ENCODE measurements around the gene BCO2. TPM values are rescaled to one million over a fixed set of nuclear protein-coding genes. Genes with fewer than 3 reads are reported as not detected.
"Not testable (repeated sequence)": the region's sequence is repeated elsewhere in the genome, so short reads cannot be mapped to it uniquely, and the experiment has no call there.

The BCO2 gene
- total RNA-seq, 2 experiments from 2014 or later = 0.63 to 0.75 TPM

DNA sequence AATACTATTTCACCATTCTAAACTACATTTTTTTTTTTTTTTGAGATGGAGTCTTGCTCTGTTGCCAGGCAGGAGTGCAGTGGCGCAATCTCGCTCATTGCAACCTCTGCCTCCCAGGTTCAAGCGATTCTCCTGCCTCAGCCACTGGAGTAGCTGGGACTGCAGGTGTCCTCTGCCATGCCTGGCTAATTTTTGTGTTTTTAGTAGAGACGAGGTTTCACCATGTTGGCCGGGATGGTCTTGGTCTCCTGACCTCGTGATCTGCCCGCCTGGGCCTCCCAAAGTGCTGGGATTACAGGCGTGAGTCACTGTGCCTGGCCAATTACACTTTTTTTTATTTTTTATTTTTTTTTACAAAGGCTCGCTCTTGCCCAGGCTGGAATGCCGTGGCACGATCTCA, 19.8 kb downstream of the BCO2 start:
- POLR2A ChIA-PET; H3K4me1 Mint-ChIP-seq; DNase-seq; ATAC-seq; H3K4me3 Mint-ChIP-seq; H3K27me3 Mint-ChIP-seq; H3K27ac Mint-ChIP-seq; H3K36me3 Mint-ChIP-seq (ENCODE audit: low read depth); H3K9me3 Mint-ChIP-seq (ENCODE audit: low read depth); intact Hi-C loops (cut with DNase I, micrococcal nuclease): not testable (repeated sequence)
- CTCF ChIA-PET = interaction anchor here (0.6 kb wide), 1 partner anchor 9 kb away, joined by 3 read pairs; no protein-coding TSS in a partner anchor

GRCh38 chr11:112195951-112196351, 20.6 kb downstream of the BCO2 start:
- no peak overlapping the region for H3K4me3 Mint-ChIP-seq
- ATAC-seq (no peak), DNase-seq (no peak)
- no peaks in the 10 kb centered on the region for H3K9me3 Mint-ChIP-seq (ENCODE audit: low read depth)
- POLR2A ChIA-PET = no interaction called here
- no peaks in the 10 kb centered on the region for H3K27me3 Mint-ChIP-seq
- no peaks in the 10 kb centered on the region for H3K36me3 Mint-ChIP-seq (ENCODE audit: low read depth)
- peaks cover 2% of the 10 kb centered on the region for H3K4me1 Mint-ChIP-seq
- H3K27ac Mint-ChIP-seq = no peak overlapping the region
- intact Hi-C loops (cut with DNase I, micrococcal nuclease) = no loop called here
- CTCF ChIA-PET = no interaction called here

- no peaks in the 10 kb centered on the region for H3K9me3 Mint-ChIP-seq (ENCODE audit: low read depth)
- H3K27me3 Mint-ChIP-seq = no peaks in the 10 kb centered on the region
- DNase-seq (no peak), ATAC-seq (no peak)
- no peak overlapping the region for H3K27ac Mint-ChIP-seq
- peaks cover 2% of the 10 kb centered on the region for H3K4me1 Mint-ChIP-seq
- no peak overlapping the region for H3K4me3 Mint-ChIP-seq
- POLR2A ChIA-PET = no interaction called here
- H3K36me3 Mint-ChIP-seq (ENCODE audit: low read depth) = no peaks in the 10 kb centered on the region
- CTCF ChIA-PET = no interaction called here
- intact Hi-C loops (cut with DNase I, micrococcal nuclease) = no loop called here
These were observed 21.3 kb downstream of the BCO2 start for GRCh38 chr11:112196519-112197087.

DNA sequence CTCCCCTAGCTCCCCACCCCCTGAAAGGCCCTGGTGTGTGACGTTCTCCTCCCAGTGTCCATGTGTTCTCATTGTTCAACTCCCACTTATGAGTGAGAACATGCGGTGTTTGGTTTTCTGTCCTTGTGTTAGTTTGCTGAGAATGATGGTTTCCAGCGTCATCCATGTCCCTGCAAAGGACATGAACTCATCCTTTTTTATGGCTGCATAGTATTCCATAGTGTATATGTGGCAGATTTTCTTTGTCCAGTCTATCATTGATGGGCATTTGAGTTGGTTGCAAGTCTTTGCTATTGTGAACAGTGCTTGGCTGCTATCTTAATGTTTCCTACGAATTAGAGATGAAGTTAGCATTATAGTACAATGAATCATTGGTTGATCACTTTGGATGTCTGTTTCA, 23.8 kb downstream of the BCO2 start:
- H3K4me1 Mint-ChIP-seq; H3K27me3 Mint-ChIP-seq; ATAC-seq; H3K36me3 Mint-ChIP-seq (ENCODE audit: low read depth); intact Hi-C loops (cut with DNase I, micrococcal nuclease); H3K27ac Mint-ChIP-seq; DNase-seq; H3K9me3 Mint-ChIP-seq (ENCODE audit: low read depth); POLR2A ChIA-PET; H3K4me3 Mint-ChIP-seq: not testable (repeated sequence)
- CTCF ChIA-PET = interaction anchor here (1.4 kb wide), 1 partner anchor 13 kb away, joined by 3 read pairs; no protein-coding TSS in a partner anchor

DNA sequence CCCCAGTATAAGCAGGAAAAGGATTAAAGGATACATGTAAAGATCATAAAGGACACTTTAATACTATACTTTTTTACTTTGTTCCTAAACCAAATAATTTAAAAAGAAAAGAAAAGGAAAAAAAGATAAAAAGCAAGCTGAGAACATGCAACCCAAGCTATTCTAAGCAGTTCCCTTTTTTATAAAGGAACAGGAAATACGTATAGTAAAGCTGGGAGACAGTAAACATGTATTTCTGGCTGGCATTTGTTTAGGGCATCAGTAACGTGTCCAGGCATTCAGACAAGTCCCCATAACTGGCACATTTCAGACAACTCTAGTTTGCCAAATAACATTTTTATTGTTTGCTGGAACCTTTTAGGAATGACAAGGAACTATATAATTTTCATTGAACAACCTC, 24.9 kb downstream of the BCO2 start:
- Mint-ChIP-seq H3K27ac (no peak overlapping the region), H3K36me3 (ENCODE audit: low read depth) (no peaks in the 10 kb centered on the region), H3K4me3 (no peak overlapping the region), H3K9me3 (ENCODE audit: low read depth) (no peaks in the 10 kb centered on the region), H3K27me3 (no peaks in the 10 kb centered on the region), H3K4me1 (no peaks in the 10 kb centered on the region)
- no peak for DNase-seq
- CTCF ChIA-PET = interaction anchor here (0.9 kb wide), 1 partner anchor 59 kb away, joined by 3 read pairs; no protein-coding TSS in a partner anchor
- intact Hi-C loops (cut with DNase I, micrococcal nuclease) = no loop called here
- no peak for ATAC-seq
- POLR2A ChIA-PET = no interaction called here

DNA sequence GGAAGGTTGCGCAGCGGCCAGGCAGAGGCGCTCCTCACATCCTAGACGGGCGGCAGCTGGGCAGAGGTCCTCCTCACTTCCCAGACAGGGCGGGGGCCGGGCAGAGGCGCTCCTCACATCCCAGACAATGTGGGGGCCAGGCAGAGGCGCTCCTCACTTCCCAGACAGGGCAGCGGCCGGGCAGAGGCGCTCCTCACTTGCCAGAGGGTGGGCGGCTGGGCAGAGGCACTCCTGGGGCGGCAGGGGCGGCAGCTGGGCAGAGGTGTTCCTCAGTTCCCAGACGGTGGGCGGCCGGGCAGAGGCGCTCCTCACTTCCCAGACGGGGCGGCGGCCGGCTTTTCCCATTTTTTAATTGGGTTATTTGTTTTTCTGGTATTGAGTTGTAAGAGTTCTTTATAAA, 30.8 kb downstream of the BCO2 start:
- ChIA-PET CTCF (interaction anchor here (0.7 to 2.5 kb wide), 2 partner anchors 12 to 13 kb away, joined by 3 to 6 read pairs; no protein-coding TSS in a partner anchor), POLR2A (no interaction called here)
- Mint-ChIP-seq H3K9me3 (ENCODE audit: low read depth) (no peaks in the 10 kb centered on the region), H3K36me3 (ENCODE audit: low read depth) (no peaks in the 10 kb centered on the region), H3K4me3 (no peak overlapping the region), H3K27me3 (peaks cover 4% of the 10 kb centered on the region), H3K4me1 (peaks cover 3% of the 10 kb centered on the region), H3K27ac (no peak overlapping the region)
- intact Hi-C loops (cut with DNase I, micrococcal nuclease) = no loop called here
- DNase-seq (no peak), ATAC-seq (no peak)

DNA sequence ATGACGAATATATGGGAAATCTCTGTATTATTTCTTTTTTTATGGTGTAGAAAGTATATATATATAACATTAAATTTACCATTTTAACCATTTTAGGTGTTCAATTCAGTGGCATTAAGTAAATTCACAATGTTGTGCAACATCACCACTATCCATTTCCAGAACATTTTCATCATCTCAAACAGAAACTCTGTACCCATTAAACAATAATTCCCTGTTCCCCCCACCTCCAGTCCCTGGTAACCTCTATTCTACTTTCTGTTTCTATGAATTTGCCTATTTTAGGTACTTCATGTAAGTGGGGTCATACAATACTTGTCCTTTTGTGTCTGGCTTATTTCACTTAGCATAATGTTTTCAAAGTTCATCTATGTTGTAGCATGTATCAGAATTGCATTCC, 35.6 kb downstream of the BCO2 start:
- ChIA-PET POLR2A (no interaction called here), CTCF (no interaction called here)
- Mint-ChIP-seq H3K4me1 (peaks cover 17% of the 10 kb centered on the region), H3K27me3 (peaks cover 4% of the 10 kb centered on the region), H3K4me3 (no peak overlapping the region), H3K27ac (no peak overlapping the region), H3K36me3 (ENCODE audit: low read depth) (no peaks in the 10 kb centered on the region), H3K9me3 (ENCODE audit: low read depth) (no peaks in the 10 kb centered on the region)
- ATAC-seq (no peak), DNase-seq (no peak)
- intact Hi-C loops (cut with DNase I, micrococcal nuclease) = loop anchor here (1.0 to 10.0 kb wide), 2 partner anchors 15 to 244 kb away; partner anchors contain the start of gene PTS (in 1 of the 2)

GRCh38 chr11:112211536-112211935, 36.2 kb downstream of the BCO2 start:
- H3K4me1 Mint-ChIP-seq = peaks cover 17% of the 10 kb centered on the region
- peaks cover 4% of the 10 kb centered on the region for H3K27me3 Mint-ChIP-seq
- DNase-seq (peak; percentile 24), ATAC-seq (no peak)
- intact Hi-C loops (cut with DNase I, micrococcal nuclease) = loop anchor here (1.0 to 10.0 kb wide), 2 partner anchors 15 to 243 kb away; partner anchors contain the start of gene PTS (in 1 of the 2)
- H3K36me3 Mint-ChIP-seq (ENCODE audit: low read depth) = no peaks in the 10 kb centered on the region
- ChIA-PET POLR2A (interaction anchor here (0.6 kb wide), 1 partner anchor 275 kb away, joined by 3 read pairs; no protein-coding TSS in a partner anchor), CTCF (interaction anchor here (0.7 to 1.2 kb wide), 5 partner anchors 8 to 98 kb away, joined by 3 to 6 read pairs (median 3); no protein-coding TSS in a partner anchor)
- H3K27ac Mint-ChIP-seq = no peak overlapping the region
- H3K9me3 Mint-ChIP-seq (ENCODE audit: low read depth) = no peaks in the 10 kb centered on the region
- no peak overlapping the region for H3K4me3 Mint-ChIP-seq

- POLR2A ChIA-PET = no interaction called here
- Mint-ChIP-seq H3K36me3 (ENCODE audit: low read depth) (no peaks in the 10 kb centered on the region), H3K4me1 (peaks cover 17% of the 10 kb centered on the region), H3K4me3 (no peak overlapping the region), H3K9me3 (ENCODE audit: low read depth) (no peaks in the 10 kb centered on the region), H3K27me3 (peaks cover 4% of the 10 kb centered on the region), H3K27ac (no peak overlapping the region)
- CTCF ChIA-PET = interaction anchor here (0.7 to 1.2 kb wide), 5 partner anchors 7 to 99 kb away, joined by 3 to 6 read pairs (median 3); no protein-coding TSS in a partner anchor
- DNase-seq (no peak), ATAC-seq (no peak)
- intact Hi-C loops (cut with DNase I, micrococcal nuclease) = loop anchor here (10.0 kb wide), 1 partner anchor 243 kb away; no protein-coding TSS in a partner anchor
These were observed 37.0 kb downstream of the BCO2 start for GRCh38 chr11:112212290-112212689.

DNA sequence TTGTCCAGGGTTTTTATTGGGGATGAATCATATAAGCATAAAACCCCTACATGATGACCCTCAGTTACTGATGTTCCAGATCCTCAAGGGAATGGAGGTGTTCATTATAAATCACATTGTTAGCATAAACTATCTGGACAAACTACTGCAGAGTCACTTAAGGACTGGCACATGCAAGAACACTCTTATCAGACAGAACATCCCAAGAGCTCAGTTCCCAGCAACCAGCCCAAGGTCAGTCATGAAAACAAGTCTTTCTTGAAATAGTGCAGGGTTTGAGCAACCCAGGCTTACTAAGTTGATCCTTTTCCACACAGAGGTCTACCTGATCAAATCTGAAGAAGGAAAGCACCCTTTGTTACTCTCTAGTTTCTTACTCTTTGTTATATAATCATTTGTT, 37.4 kb downstream of the BCO2 start:
- DNase-seq (no peak), ATAC-seq (no peak)
- POLR2A ChIA-PET = no interaction called here
- Mint-ChIP-seq H3K4me3 (no peak overlapping the region), H3K27ac (no peak overlapping the region), H3K9me3 (ENCODE audit: low read depth) (no peaks in the 10 kb centered on the region), H3K4me1 (peaks cover 17% of the 10 kb centered on the region), H3K36me3 (ENCODE audit: low read depth) (no peaks in the 10 kb centered on the region), H3K27me3 (peaks cover 4% of the 10 kb centered on the region)
- intact Hi-C loops (cut with DNase I, micrococcal nuclease) = loop anchor here (10.0 kb wide), 1 partner anchor 242 kb away; no protein-coding TSS in a partner anchor
- CTCF ChIA-PET = interaction anchor here (1.2 kb wide), 1 partner anchor 8 kb away, joined by 6 read pairs; no protein-coding TSS in a partner anchor

DNA sequence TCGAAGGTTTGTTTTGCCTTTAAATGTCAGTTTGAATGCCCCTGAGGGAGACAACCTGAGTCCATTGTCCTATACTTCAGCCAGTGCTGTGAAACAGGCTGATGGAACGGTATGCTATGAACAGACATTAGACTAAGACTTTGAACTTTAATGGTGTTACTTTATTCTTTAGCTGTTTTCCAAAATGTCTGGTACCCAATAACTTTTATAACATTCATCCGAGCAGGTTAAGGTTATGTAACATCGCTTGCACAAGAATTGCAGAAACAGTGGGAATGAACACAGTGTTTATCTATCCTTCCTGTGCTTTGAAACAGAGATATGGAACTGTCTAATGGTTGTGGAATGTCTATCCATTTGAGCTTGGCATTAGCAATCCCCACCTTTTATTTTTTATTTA, 38.4 kb downstream of the BCO2 start:
- DNase-seq (no peak), ATAC-seq (no peak)
- ChIA-PET CTCF (interaction anchor here (1.2 to 1.3 kb wide), 3 partner anchors 14 to 68 kb away, joined by 3 to 9 read pairs (median 6); no protein-coding TSS in a partner anchor), POLR2A (no interaction called here)
- no peaks in the 10 kb centered on the region for H3K36me3 Mint-ChIP-seq (ENCODE audit: low read depth)
- peaks cover 4% of the 10 kb centered on the region for H3K27me3 Mint-ChIP-seq
- no peaks in the 10 kb centered on the region for H3K9me3 Mint-ChIP-seq (ENCODE audit: low read depth)
- no peak overlapping the region for H3K27ac Mint-ChIP-seq
- H3K4me1 Mint-ChIP-seq = peaks cover 17% of the 10 kb centered on the region
- no peak overlapping the region for H3K4me3 Mint-ChIP-seq
- intact Hi-C loops (cut with DNase I, micrococcal nuclease) = loop anchor here (10.0 kb wide), 1 partner anchor 241 kb away; no protein-coding TSS in a partner anchor

GRCh38 chr11:112215621-112216020, 40.3 kb downstream of the BCO2 start:
- Mint-ChIP-seq H3K4me1 (peaks cover 17% of the 10 kb centered on the region), H3K27me3 (no peaks in the 10 kb centered on the region), H3K9me3 (ENCODE audit: low read depth) (no peaks in the 10 kb centered on the region), H3K36me3 (ENCODE audit: low read depth) (no peaks in the 10 kb centered on the region), H3K27ac (no peak overlapping the region), H3K4me3 (no peak overlapping the region)
- DNase-seq (no peak), ATAC-seq (no peak)
- POLR2A ChIA-PET = no interaction called here
- CTCF ChIA-PET = interaction anchor here (0.8 to 1.1 kb wide), 3 partner anchors 65 to 71 kb away, joined by 3 to 4 read pairs (median 3); no protein-coding TSS in a partner anchor
- intact Hi-C loops (cut with DNase I, micrococcal nuclease) = loop anchor here (5.0 to 10.0 kb wide), 3 partner anchors 239 to 577 kb away; no protein-coding TSS in a partner anchor
